ENCODE results near the gene CD276.

DNA sequence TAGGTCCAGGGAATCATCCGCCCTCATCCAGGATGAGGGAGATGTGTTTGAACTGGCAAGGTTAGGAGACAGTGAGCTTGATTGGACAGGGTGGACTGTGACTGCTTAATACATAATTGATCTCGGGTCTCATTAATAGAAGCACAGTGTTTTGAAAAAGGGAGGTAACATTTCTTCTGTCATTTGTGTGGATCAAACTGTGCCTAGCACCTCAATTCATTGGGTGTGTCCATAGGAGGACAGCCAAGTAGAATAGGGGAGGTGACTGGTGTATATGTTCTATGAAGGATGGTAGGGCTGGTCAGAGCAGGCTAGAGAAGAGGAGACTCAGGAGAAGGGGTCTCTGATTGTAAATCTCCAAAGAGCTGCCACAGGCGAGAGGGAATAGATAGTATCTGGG is 71.8 kb downstream of the CD276 start:
- no peak for TF ChIP-seq CTCF (IDR thresholded peaks at IDR 0.05)
- no peak for TF ChIP-seq POLR2AphosphoS5 (IDR thresholded peaks at IDR 0.05; ENCODE audit: insufficient read depth in 1 of 2, low read depth in 1 of 2)
